GM12891 (cell line): ENCODE measurements around the gene MAN1A1.

Source experiments
- POLR2A ChIP-seq: IDR thresholded peaks from 2 replicates; pipeline ENCODE4 v1.6.1; 2011; ENCODE audit warnings: low read depth, low read length, control low read depth
- POLR2AphosphoS5 ChIP-seq: IDR thresholded peaks from 2 replicates; pipeline ENCODE4 v1.6.1; 2011; ENCODE audit warnings: low read depth, low read length, control low read depth
- SPI1 ChIP-seq: IDR thresholded peaks from 2 replicates; pipeline ENCODE4 v1.6.1; 2011; ENCODE audit warnings: low read depth, low read length, control low read depth

DNA sequence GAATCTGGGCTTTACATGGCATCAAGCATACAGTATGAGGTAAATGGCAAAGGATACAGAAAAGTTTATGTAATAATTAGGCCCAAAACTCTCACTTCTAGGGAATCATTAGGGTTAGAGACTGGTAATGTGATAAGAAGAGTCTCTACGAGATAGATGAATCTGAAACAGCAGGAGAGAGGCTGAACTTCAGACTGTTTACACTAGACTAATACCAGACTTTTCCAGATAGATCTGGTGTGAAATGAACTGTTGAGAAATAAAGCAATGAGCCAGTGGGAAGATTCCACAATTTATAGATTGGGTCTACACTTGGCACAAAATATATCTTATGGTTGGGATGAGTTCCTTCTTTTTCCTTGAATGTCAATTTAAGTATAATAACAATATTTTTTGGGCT, 134.3 kb downstream of the MAN1A1 start:
- TF ChIP-seq POLR2A (no peak), POLR2AphosphoS5 (no peak), SPI1 (no peak)
